ENCODE results near the gene IGF2BP2. TPM values are rescaled to one million over a fixed set of nuclear protein-coding genes. Genes with fewer than 3 reads are reported as not detected.

IGF2BP2 gene
- total and polyA plus RNA-seq, 2 of the 8 experiments (the other 6 are each of a cell fraction or from before 2014, with no cell fraction given), result 7.4 to 121 TPM

DNA sequence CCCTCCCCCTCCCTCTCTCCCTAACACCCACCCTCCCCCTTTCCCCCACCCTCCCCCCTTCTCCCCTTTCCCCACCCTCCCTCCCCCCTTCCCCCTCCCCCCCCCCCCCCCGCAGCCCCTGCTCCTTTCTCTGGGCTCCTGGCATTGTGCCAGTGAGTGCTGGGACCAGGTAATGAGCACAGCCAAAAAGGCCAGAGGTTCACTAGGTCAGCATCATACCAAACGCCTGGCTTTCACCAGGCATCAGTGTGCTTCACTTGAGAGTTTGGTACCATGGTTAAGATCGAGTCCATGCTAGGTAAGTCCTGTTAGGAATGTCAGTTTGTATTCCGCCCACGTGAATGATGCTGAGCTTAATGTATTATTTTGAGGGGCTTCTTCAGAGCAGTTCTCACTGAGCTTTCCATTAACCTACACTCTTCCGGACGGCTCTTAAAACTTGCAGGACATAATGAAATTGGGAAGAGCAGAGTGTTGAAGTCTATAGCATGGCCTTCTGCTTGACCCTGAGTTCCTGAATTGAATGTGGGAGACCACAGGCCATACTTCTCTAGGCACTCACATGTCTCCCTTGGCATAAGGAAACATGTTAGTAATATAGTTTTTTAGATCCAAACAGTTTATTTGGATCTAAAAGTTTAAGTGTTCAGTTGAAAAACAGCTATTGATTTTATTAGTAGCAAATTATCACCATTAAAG, 193.2 kb downstream of the IGF2BP2 start (continued):
- TF ChIP-seq, protein P1, sequence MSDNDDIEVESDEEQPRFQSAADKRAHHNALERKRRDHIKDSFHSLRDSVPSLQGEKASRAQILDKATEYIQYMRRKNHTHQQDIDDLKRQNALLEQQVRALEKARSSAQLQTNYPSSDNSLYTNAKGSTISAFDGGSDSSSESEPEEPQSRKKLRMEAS (IDR thresholded peaks at IDR 0.05), result no peak
- TF ChIP-seq CEBPB (IDR thresholded peaks at IDR 0.05; ENCODE audit: low read depth, low read length) (no peak), EGR1 (IDR thresholded peaks at IDR 0.05; ENCODE audit: borderline replicate concordance, low read depth, low read length) (no peak)

Data from H1 (cell line).